Cardiac muscle cell (in vitro differentiated cells and primary cell): ENCODE data around the gene PVR. TPM values are rescaled to one million over a fixed set of nuclear protein-coding genes. Genes with fewer than 3 reads are reported as not detected.

Source experiments
- DNase-seq, 2 donors: peaks; one replicate each; pipeline versions ENCODE4 v3.0.0 to v3.0.0-alpha.2; 2010 to 2017; ENCODE audit warnings: low read depth in 1 of 2, low spot score in 1 of 2
- H3K27ac ChIP-seq: fragments of 200-600 bp; sonication (generic); 2 replicates; pipeline ENCODE4 v1.5.1; 2016
- H3K27me3 ChIP-seq: fragments of 200-600 bp; sonication (generic); 2 replicates; pipeline ENCODE4 v1.6.0; 2016; ENCODE audit warnings: control low read depth
- H3K36me3 ChIP-seq: fragments of 200-600 bp; sonication (generic); 2 replicates; pipeline ENCODE4 v1.5.1; 2016; ENCODE audit warnings: control low read depth
- H3K4me1 ChIP-seq: fragments of 200-600 bp; sonication (generic); 2 replicates; pipeline ENCODE4 v1.8.1; 2017; ENCODE audit warnings: low read depth, mild to moderate bottlenecking, mixed run types
- H3K4me3 ChIP-seq: fragments of 200-600 bp; sonication (generic); 2 replicates; pipeline ENCODE4 v1.5.1; 2016; ENCODE audit warnings: mild to moderate bottlenecking
- H3K9me3 ChIP-seq: fragments of 200-600 bp; sonication (generic); 2 replicates; pipeline ENCODE4 v1.5.1; 2017; ENCODE audit warnings: low read depth, mild to moderate bottlenecking, control low read depth
- CTCF ChIP-seq: IDR thresholded peaks from 2 replicates; pipeline ENCODE4 v1.5.1; 2012; ENCODE audit warnings: low read depth, mild to moderate bottlenecking, low read length
- polyA plus RNA-seq: library from polyadenylated mRNA; unstranded; fragments of >200 nt; fragmentation: Nextera tagmentation; extraction: Ambion mirVana; gene quantifications from 2 replicates; pipeline ENCODE4 v1.2.1, GENCODE V29; 2016
- total RNA-seq: library from RNA; depleted of rRNA; stranded (reverse); fragments of >200 nt; gene quantifications from 2 replicates; pipeline ENCODE4 v1.2.3, GENCODE V29; 2016

Gene PVR
- total and polyA plus RNA-seq, 2 experiments from 2014 or later: 19.6 to 20.8 TPM

GRCh38 chr19:44642377-44642776, 1.3 kb upstream of the PVR start:
- Histone ChIP-seq H3K27ac (no peak overlapping the region), H3K27me3 (no peaks in the 10 kb centered on the region), H3K4me1 (no peaks in the 10 kb centered on the region), H3K9me3 (no peaks in the 10 kb centered on the region), H3K36me3 (no peaks in the 10 kb centered on the region), H3K4me3 (no peak overlapping the region)
- TF ChIP-seq CTCF: no peak
- no peak for DNase-seq

DNA sequence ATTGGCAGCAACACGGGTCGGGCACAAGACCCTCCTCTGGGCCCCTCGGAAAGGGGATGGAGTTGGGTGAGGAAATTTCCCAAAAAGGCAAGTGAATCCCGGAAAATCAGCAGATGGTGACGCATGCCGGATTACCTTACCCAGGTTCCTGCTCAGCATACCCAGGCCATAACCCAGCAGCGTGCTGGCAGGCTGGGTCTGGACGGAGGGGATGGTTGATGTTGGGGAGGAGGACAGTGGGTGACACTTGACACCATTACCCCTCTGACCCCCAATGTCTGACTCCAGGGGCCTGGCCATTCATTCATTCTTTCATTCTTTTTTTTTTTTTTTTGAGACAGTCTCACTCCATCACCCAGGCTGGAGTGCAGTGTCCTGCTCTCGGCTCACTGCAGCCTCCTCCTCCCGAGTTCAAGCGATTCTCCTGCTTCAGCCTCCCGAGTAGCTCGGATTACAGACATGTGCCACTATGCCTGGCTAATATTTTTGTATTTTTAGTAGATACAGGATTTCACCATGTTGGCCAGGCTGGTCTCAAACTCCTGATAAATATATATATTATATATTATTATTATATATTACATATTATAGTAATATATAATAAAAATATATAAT, 799 bp downstream of the PVR start:
- Histone ChIP-seq H3K27me3 (no peaks in the 10 kb centered on the region), H3K4me3 (peak overlapping the region; percentile 77), H3K9me3 (no peaks in the 10 kb centered on the region), H3K36me3 (peaks cover 3% of the 10 kb centered on the region), H3K4me1 (no peaks in the 10 kb centered on the region), H3K27ac (peak overlapping the region; percentile 76)
- peak in 1 of 2 donors; percentile 23 for DNase-seq
- no peak for TF ChIP-seq CTCF

DNA sequence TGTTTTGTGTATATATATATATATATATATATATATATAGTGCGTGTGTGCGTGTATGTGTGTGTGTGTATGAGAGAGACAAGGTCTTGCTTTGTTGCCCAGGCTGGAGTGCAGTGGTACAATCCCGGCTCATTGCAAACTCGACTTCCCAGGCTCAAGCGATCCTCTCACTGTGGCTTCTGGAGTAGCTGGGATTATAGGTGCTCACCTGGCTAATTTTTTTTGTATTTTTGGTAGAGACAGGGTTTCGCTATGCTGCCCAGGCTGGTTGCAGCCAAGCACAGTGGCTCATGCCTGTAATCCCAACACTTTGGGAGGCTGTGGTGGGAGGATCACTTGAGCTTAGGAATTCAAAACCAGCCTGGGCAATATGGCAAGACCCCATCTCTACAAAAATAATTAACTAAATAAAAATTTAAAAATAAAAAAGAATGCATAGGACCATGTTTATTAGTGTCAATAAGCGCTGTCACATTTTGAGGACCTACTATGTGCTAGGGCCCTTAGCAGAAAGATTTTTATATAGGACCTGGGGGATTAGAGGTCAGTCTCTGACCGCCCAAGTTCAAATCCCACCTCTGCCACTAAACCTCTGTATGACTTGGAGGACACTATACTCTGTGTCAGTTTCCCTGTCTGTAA, 1.8 kb downstream of the PVR start:
- H3K27ac ChIP-seq: no peak overlapping the region
- no peaks in the 10 kb centered on the region for H3K4me1 ChIP-seq
- H3K27me3 ChIP-seq: no peaks in the 10 kb centered on the region
- H3K4me3 ChIP-seq: no peak overlapping the region
- no peak for DNase-seq
- no peaks in the 10 kb centered on the region for H3K9me3 ChIP-seq
- TF ChIP-seq CTCF: no peak
- peaks cover 3% of the 10 kb centered on the region for H3K36me3 ChIP-seq

DNA sequence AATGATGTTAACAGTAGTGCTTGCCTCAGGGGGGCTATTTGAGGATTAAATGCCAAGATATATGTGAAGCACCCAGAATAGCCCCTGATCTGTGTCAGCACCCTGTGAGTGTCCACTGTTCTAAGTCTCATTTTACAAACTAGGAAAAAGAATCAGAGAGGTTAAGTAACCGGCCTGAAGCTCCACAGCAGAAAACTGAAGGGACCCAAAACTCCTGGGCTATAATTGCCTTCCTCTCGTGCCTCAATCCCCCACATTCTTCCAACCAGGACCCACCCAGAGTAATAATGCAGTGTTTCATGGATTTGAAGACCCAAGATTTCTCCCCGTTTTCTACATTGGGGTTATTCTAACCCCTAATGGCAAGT, 2.3 kb downstream of the PVR start:
- DNase-seq: no peak
- Histone ChIP-seq H3K9me3 (no peaks in the 10 kb centered on the region), H3K27ac (no peak overlapping the region), H3K4me3 (no peak overlapping the region), H3K27me3 (no peaks in the 10 kb centered on the region), H3K4me1 (no peaks in the 10 kb centered on the region), H3K36me3 (peaks cover 3% of the 10 kb centered on the region)
- no peak for TF ChIP-seq CTCF

DNA sequence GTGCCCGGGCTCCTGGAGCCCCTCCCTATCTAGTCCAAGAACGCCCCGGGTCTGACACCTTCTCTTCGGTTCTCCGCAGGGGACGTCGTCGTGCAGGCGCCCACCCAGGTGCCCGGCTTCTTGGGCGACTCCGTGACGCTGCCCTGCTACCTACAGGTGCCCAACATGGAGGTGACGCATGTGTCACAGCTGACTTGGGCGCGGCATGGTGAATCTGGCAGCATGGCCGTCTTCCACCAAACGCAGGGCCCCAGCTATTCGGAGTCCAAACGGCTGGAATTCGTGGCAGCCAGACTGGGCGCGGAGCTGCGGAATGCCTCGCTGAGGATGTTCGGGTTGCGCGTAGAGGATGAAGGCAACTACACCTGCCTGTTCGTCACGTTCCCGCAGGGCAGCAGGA, 3.4 kb downstream of the PVR start:
- TF ChIP-seq CTCF: no peak

More for the DNA sequence above, 3.4 kb downstream of the PVR start:
- H3K27ac ChIP-seq: no peak overlapping the region
- H3K4me1 ChIP-seq: no peaks in the 10 kb centered on the region
- no peaks in the 10 kb centered on the region for H3K27me3 ChIP-seq
- H3K36me3 ChIP-seq: peaks cover 8% of the 10 kb centered on the region
- no peak overlapping the region for H3K4me3 ChIP-seq
- DNase-seq: no peak
- H3K9me3 ChIP-seq: no peaks in the 10 kb centered on the region
